ENCODE data around the gene PAM16. TPM values are rescaled to one million over a fixed set of nuclear protein-coding genes. Genes with fewer than 3 reads are reported as not detected.

Gene PAM16
- total RNA-seq, 5 donors from 2014 or later (not counting 1 experiment from before 2014, with no cell fraction given), result 41.2 to 53.7 (median 47.4) TPM

DNA sequence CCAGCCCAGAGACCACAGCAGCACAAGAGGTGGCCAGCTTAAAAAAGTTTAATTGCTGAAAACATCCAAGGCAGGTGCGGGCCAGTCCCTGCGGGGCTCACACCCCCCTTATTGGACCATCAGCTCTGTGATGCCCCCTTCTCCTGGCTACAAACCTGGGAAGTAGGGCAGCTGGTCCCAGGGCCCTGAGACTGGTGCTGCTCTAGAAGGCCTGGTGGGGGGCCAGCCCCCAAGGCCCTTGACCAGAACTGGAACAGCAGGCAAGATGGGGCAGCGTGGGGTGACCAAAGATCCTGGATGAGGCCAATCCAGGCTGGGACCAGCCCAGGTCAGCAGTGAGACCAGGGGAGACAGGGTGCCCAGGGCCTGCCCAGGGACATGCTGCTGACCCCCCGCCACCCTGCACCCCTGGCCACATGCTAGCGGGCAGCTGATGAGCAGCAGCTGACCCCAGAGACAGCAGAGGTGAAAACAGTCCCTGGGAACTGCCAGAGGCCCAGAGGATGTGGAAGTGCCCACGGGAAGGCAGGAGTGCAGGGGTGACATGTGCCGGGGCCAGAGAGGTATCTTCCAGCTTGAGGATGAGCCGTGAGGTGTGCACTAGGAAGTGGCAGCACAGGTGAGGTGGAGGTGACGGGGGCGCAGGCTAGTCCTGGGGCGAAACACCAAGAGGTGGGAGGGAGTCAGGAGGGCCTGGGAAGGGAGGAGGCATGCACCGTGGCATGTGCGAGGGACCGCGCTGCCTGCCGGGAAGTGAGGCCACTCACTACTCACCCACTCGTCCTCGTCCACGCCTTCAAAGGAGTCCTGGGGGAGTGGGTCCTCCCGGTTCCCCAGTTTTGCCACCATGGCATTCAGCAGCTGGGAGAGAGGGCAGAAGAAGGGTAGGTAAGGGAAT is 3.6 kb upstream of the PAM16 start:
- no peak for ATAC-seq (replicated peaks in 1 of 4)
- Mint-ChIP-seq H3K9me3 (no peaks in the 10 kb centered on the region), H3K27me3 (no peaks in the 10 kb centered on the region), H3K27ac (peak overlapping the region in 1 of 2 donors; percentile 2), H3K4me3 (no peak overlapping the region), H3K36me3 (peaks cover 11% of the 10 kb centered on the region), H3K4me1 (peaks cover 5 to 24% (median 16%) of the 10 kb centered on the region in 3 donors)
- POLR2A ChIA-PET, result no interaction called here
- Histone ChIP-seq H3K27ac (ENCODE audit: low read length) (no peak overlapping the region), H3K4me3 (ENCODE audit: control insufficient read depth in 1 of 2, extremely low read depth in 1 of 2, low read length in 1 of 2) (no peak overlapping the region), H3K9me3 (no peaks in the 10 kb centered on the region), H3K4me1 (ENCODE audit: control insufficient read depth in 1 of 2, extremely low read depth in 1 of 2, insufficient read depth in 2 of 2, low read length in 2 of 2) (peaks cover 6 to 22% of the 10 kb centered on the region in 2 experiments), H3K36me3 (ENCODE audit: control insufficient read depth in 2 of 2, extremely low read depth in 1 of 2, insufficient read depth in 1 of 2, low read length in 1 of 2) (peaks cover 6 to 40% of the 10 kb centered on the region in 2 donors), H3K27me3 (replicated peaks in 1 of 2; ENCODE audit: control insufficient read depth in 2 of 2, extremely low read depth in 1 of 2, insufficient read depth in 2 of 2, low read length in 1 of 2) (no peaks in the 10 kb centered on the region)
- WGBS (ENCODE audit: insufficient coverage), result 98% methylated on average over 8 of the region's 20 CpGs
- CTCF ChIA-PET, result no interaction called here
- no peak for DNase-seq

DNA sequence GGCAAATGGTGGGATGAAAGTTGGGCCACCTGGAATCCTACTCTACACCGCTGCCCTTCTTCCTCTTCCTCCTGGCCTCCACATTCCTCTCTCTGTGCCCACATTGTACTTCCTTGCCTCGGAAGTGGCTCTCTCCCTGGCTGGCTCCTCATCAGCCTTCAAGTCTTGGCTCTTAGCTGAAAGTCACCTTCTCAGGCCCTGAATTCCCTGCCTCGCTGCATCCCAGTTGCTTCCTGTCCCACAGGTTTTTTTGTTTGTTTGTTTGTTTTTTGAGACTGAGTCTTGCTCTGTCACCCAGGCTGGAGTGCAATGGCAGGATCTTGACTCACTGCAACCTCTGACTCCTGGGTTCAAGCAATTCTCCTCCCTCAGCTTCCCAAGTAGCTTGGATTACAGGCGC is 2.6 kb upstream of the PAM16 start:
- Mint-ChIP-seq H3K9me3 (no peaks in the 10 kb centered on the region), H3K36me3 (peaks cover 8% of the 10 kb centered on the region), H3K27me3 (no peaks in the 10 kb centered on the region), H3K27ac (peak overlapping the region in 1 of 2 donors; percentile 64), H3K4me1 (peaks cover 6 to 23% (median 19%) of the 10 kb centered on the region in 3 donors), H3K4me3 (no peak overlapping the region)
- 70% methylated on average over 2 of the region's 4 CpGs for WGBS (ENCODE audit: insufficient coverage)
- Histone ChIP-seq H3K27me3 (replicated peaks in 1 of 2; ENCODE audit: control insufficient read depth in 2 of 2, extremely low read depth in 1 of 2, insufficient read depth in 2 of 2, low read length in 1 of 2) (no peaks in the 10 kb centered on the region), H3K36me3 (ENCODE audit: control insufficient read depth in 2 of 2, extremely low read depth in 1 of 2, insufficient read depth in 1 of 2, low read length in 1 of 2) (peaks cover 6 to 30% of the 10 kb centered on the region in 2 donors), H3K4me1 (ENCODE audit: control insufficient read depth in 1 of 2, extremely low read depth in 1 of 2, insufficient read depth in 2 of 2, low read length in 2 of 2) (peaks cover 8 to 22% of the 10 kb centered on the region in 2 experiments), H3K27ac (ENCODE audit: low read length) (no peak overlapping the region), H3K4me3 (ENCODE audit: control insufficient read depth in 1 of 2, extremely low read depth in 1 of 2, low read length in 1 of 2) (no peak overlapping the region), H3K9me3 (no peaks in the 10 kb centered on the region)
- no peak for DNase-seq
- ChIA-PET CTCF (no interaction called here), POLR2A (no interaction called here)
- no peak for ATAC-seq (replicated peaks in 1 of 4)

- no peaks in the 10 kb centered on the region for H3K27me3 Mint-ChIP-seq
- 78% methylated on average over 4 of the region's 5 CpGs for WGBS (ENCODE audit: insufficient coverage)
These were observed 1.7 kb upstream of the PAM16 start for GRCh38 chr16:4352843-4353242.

DNA sequence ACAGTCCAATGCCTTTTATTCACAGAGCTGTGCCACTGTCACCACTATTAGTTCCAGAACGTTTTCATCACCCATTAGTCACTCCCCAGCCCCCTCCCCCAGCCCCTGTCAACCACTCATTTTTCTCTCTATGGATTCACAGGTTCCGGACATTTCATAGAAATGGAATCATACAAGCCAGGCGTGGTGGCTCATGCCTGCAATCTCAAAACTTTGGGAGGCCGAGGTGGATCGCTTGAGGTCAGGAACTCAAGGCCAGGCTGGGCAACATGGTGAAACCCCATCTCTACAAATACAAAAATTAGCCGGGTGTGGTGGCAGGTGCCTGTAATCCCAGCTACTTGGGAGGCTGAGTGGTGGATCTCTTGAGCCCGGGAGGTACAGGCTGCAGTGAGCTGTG is 759 bp upstream of the PAM16 start:
- peaks cover 6 to 18% of the 10 kb centered on the region in 2 donors for H3K36me3 ChIP-seq (ENCODE audit: control insufficient read depth in 2 of 2, extremely low read depth in 1 of 2, insufficient read depth in 1 of 2, low read length in 1 of 2)
- peak overlapping the region in 2 of 3 donors; percentile 81 to 88 for H3K4me3 Mint-ChIP-seq
- peaks cover 8 to 30% of the 10 kb centered on the region in 2 experiments for H3K4me1 ChIP-seq (ENCODE audit: control insufficient read depth in 1 of 2, extremely low read depth in 1 of 2, insufficient read depth in 2 of 2, low read length in 2 of 2)
- peak overlapping the region; percentile 11 to 87 for H3K27ac Mint-ChIP-seq
- no peaks in the 10 kb centered on the region for H3K9me3 ChIP-seq
- 76% methylated on average over 4 of the region's 7 CpGs for WGBS (ENCODE audit: insufficient coverage)
- peaks cover 16 to 37% (median 34%) of the 10 kb centered on the region in 3 donors for H3K4me1 Mint-ChIP-seq
- H3K27me3 Mint-ChIP-seq, result no peaks in the 10 kb centered on the region
- H3K9me3 Mint-ChIP-seq, result no peaks in the 10 kb centered on the region
- H3K27ac ChIP-seq (ENCODE audit: low read length), result peak overlapping the region; percentile 61
- no peak for ATAC-seq (replicated peaks in 1 of 4)
- no peak overlapping the region for H3K4me3 ChIP-seq (ENCODE audit: control insufficient read depth in 1 of 2, extremely low read depth in 1 of 2, low read length in 1 of 2)
- ChIA-PET CTCF (interaction anchor here (0.6 kb wide), 4 partner anchors 62 to 602 kb away, joined by 3 to 8 read pairs (median 3); no protein-coding TSS in a partner anchor), POLR2A (interaction anchor here (0.5 to 0.6 kb wide), 3 partner anchors 78 to 264 kb away, joined by 3 to 7 read pairs (median 4); no protein-coding TSS in a partner anchor)
- H3K27me3 ChIP-seq (replicated peaks in 1 of 2; ENCODE audit: control insufficient read depth in 2 of 2, extremely low read depth in 1 of 2, insufficient read depth in 2 of 2, low read length in 1 of 2), result no peaks in the 10 kb centered on the region
- DNase-seq, result no peak
- peaks cover 7% of the 10 kb centered on the region for H3K36me3 Mint-ChIP-seq

More at GRCh38 chr16:4352843-4353242, 1.7 kb upstream of the PAM16 start:
- ChIA-PET POLR2A (no interaction called here), CTCF (no interaction called here)
- Histone ChIP-seq H3K36me3 (ENCODE audit: control insufficient read depth in 2 of 2, extremely low read depth in 1 of 2, insufficient read depth in 1 of 2, low read length in 1 of 2) (peaks cover 6 to 22% of the 10 kb centered on the region in 2 donors), H3K27me3 (replicated peaks in 1 of 2; ENCODE audit: control insufficient read depth in 2 of 2, extremely low read depth in 1 of 2, insufficient read depth in 2 of 2, low read length in 1 of 2) (no peaks in the 10 kb centered on the region), H3K4me3 (ENCODE audit: control insufficient read depth in 1 of 2, extremely low read depth in 1 of 2, low read length in 1 of 2) (no peak overlapping the region), H3K27ac (ENCODE audit: low read length) (no peak overlapping the region), H3K9me3 (no peaks in the 10 kb centered on the region), H3K4me1 (ENCODE audit: control insufficient read depth in 1 of 2, extremely low read depth in 1 of 2, insufficient read depth in 2 of 2, low read length in 2 of 2) (peaks cover 8 to 27% of the 10 kb centered on the region in 2 experiments)
- Mint-ChIP-seq H3K4me1 (peaks cover 14 to 32% (median 27%) of the 10 kb centered on the region in 3 donors), H3K27ac (no peak overlapping the region), H3K36me3 (peaks cover 12% of the 10 kb centered on the region), H3K4me3 (no peak overlapping the region), H3K9me3 (no peaks in the 10 kb centered on the region)
- no peak for DNase-seq
- no peak for ATAC-seq (replicated peaks in 1 of 4)

DNA sequence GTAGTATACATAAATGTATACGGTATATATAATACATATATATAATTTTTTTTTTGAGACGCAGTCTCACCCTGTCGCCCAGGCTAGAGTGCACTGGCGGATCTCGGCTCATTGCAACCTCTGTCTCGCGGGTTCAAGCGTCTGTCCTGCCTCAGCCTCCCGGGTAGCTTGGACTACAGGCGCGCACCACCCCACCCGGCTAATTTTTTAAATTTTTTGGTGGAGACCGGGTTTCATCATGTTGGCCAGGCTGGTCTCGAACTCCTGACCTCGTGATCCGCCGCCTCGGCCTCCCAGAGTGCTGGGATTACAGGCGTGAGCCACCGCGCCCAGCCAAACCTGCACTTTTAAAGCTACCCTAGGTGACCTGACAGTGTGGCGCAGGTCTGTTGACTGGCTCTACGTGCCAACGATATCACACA is 745 bp downstream of the PAM16 start:
- 25% methylated on average over 23 of the region's 24 CpGs for WGBS (ENCODE audit: insufficient coverage)
- Mint-ChIP-seq H3K36me3 (peaks cover 7% of the 10 kb centered on the region), H3K4me3 (peak overlapping the region; percentile 81 to 93 (median 88)), H3K9me3 (no peaks in the 10 kb centered on the region), H3K4me1 (peaks cover 16 to 44% (median 41%) of the 10 kb centered on the region in 3 donors), H3K27me3 (no peaks in the 10 kb centered on the region), H3K27ac (peak overlapping the region; percentile 77 to 85)
- Histone ChIP-seq H3K9me3 (no peaks in the 10 kb centered on the region), H3K4me1 (ENCODE audit: control insufficient read depth in 1 of 2, extremely low read depth in 1 of 2, insufficient read depth in 2 of 2, low read length in 2 of 2) (peaks cover 8 to 30% of the 10 kb centered on the region in 2 experiments), H3K4me3 (ENCODE audit: control insufficient read depth in 1 of 2, extremely low read depth in 1 of 2, low read length in 1 of 2) (peak overlapping the region; percentile 69 to 97), H3K27me3 (replicated peaks in 1 of 2; ENCODE audit: control insufficient read depth in 2 of 2, extremely low read depth in 1 of 2, insufficient read depth in 2 of 2, low read length in 1 of 2) (no peaks in the 10 kb centered on the region), H3K27ac (ENCODE audit: low read length) (peak overlapping the region; percentile 58), H3K36me3 (ENCODE audit: control insufficient read depth in 2 of 2, extremely low read depth in 1 of 2, insufficient read depth in 1 of 2, low read length in 1 of 2) (peaks cover 6 to 15% of the 10 kb centered on the region in 2 donors)
- ChIA-PET POLR2A (interaction anchor here in 1 of 2 donors (0.6 to 0.7 kb wide), 2 partner anchors 41 to 389 kb away, joined by 3 read pairs; no protein-coding TSS in a partner anchor), CTCF (interaction anchor here in 1 of 2 donors (0.5 to 0.7 kb wide), 3 partner anchors 77 to 235 kb away, joined by 3 to 5 read pairs (median 5); partner anchors contain the start of gene TFAP4)
- DNase-seq, result no peak
- peak in 2 of 4 experiments; percentile 6 to 15 for ATAC-seq (replicated peaks in 1 of 4)

DNA sequence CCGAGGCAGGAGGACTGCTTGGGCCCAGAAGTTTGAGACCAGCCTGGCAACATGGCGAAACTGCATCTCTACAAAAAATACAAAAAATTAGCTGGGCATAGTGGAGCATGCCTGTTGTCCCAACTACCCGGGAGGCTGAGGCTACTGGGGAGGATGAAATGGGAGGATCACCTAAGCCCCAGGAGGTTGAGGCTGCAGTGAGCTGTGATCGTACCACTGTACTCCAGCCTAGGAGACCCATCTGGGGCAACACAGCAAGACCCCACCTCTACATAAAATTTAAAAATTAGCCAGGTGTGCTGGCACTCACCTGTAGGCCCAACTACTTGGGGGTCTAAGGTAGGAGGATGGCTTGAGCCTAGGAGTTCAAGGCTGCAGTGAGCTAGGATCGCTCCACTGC is 1.8 kb downstream of the PAM16 start:
- 100% methylated on average over 1 of the region's 5 CpGs for WGBS (ENCODE audit: insufficient coverage)
- Mint-ChIP-seq H3K4me3 (no peak overlapping the region), H3K27ac (no peak overlapping the region)

More for the DNA sequence above, 1.8 kb downstream of the PAM16 start:
- CTCF ChIA-PET, result no interaction called here
- H3K4me1 Mint-ChIP-seq, result peaks cover 16 to 48% (median 47%) of the 10 kb centered on the region in 3 donors
- ATAC-seq (replicated peaks in 1 of 4) (no peak), DNase-seq (no peak)
- Histone ChIP-seq H3K27me3 (replicated peaks in 1 of 2; ENCODE audit: control insufficient read depth in 2 of 2, extremely low read depth in 1 of 2, insufficient read depth in 2 of 2, low read length in 1 of 2) (no peaks in the 10 kb centered on the region), H3K4me3 (ENCODE audit: control insufficient read depth in 1 of 2, extremely low read depth in 1 of 2, low read length in 1 of 2) (no peak overlapping the region), H3K4me1 (ENCODE audit: control insufficient read depth in 1 of 2, extremely low read depth in 1 of 2, insufficient read depth in 2 of 2, low read length in 2 of 2) (peaks cover 8 to 30% of the 10 kb centered on the region in 2 experiments), H3K9me3 (no peaks in the 10 kb centered on the region), H3K36me3 (ENCODE audit: control insufficient read depth in 2 of 2, extremely low read depth in 1 of 2, insufficient read depth in 1 of 2, low read length in 1 of 2) (peaks cover 2 to 5% of the 10 kb centered on the region in 2 donors), H3K27ac (ENCODE audit: low read length) (no peak overlapping the region)
- H3K27me3 Mint-ChIP-seq, result no peaks in the 10 kb centered on the region
- H3K36me3 Mint-ChIP-seq, result peaks cover 7% of the 10 kb centered on the region
- POLR2A ChIA-PET, result no interaction called here
- no peaks in the 10 kb centered on the region for H3K9me3 Mint-ChIP-seq

Measured in T-cell (primary cell).